MM.1S (cell line): Measurements from ENCODE around the gene VCX.

Source experiments
- CTCF ChIP-seq: fragments of 300-600 bp; sonication (generic); IDR thresholded peaks from 2 replicates; pipeline ENCODE4 v1.5.1; 2016; ENCODE audit warnings: antibody characterized with exemption, low read length, mixed read lengths
- EZH2phosphoT487 ChIP-seq: fragments of 300-600 bp; sonication (generic); IDR thresholded peaks from 2 replicates; pipeline ENCODE4 v1.6.1; 2018; ENCODE audit warnings: antibody characterized with exemption, low read length

GRCh38 chrX:7891928-7892327 lies 49.0 kb downstream of the VCX start:
- TF ChIP-seq CTCF: no peak
- TF ChIP-seq EZH2phosphoT487: no peak
